Cerebellar nuclear complex (tissue), 1 donor: ENCODE measurements around the gene IFITM10.
"Not testable (repeated sequence)": the region's sequence is repeated elsewhere in the genome, so short reads cannot be mapped to it uniquely, and the experiment has no call there.

Experiments
- DNase-seq, 2 experiments: peaks; one replicate each; lab custom pipeline; 2025; lab: John Stamatoyannopoulos, UW

Gene IFITM10

DNA sequence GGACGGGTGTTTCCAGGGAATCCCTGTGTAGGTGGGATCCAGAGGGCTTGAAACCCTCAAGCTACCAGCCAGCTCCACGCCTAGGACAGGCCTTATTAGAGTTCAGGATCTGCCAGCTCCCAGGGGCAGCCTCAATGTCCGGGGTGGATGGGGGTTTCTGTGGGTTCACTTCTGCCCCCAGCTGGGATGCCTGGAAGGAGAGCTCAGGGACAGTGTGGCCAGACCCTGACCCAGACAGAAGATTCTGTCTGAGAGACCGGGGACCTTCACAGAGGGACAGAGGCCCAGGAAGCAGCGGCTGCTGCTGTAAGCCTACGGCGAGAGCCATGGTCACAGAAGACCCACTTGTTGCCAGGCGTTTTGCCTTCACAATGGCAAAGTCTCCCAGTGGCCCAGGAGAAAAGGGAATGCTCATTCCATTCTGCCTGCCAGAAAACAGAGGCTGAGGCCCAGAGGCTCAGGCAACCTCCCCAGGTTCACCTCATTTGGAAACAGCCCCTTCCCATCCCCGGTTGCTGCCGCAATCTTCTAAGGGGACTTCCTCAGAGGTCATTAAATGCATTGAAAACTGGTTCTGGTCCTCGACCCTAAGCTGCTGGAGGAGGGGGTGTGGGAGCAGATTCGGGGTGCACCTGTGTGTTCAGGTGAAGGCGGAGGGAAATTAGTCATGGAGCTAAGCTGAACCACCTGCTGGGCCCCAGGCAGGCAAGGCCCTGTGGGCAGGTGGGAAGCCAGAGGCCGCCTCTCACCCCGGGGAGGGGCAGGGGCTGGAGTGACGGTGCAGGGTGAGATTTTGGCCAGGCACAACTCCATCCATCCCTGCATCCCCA lies 58.3 kb downstream of the IFITM10 start:
- DNase-seq: no peak

DNA sequence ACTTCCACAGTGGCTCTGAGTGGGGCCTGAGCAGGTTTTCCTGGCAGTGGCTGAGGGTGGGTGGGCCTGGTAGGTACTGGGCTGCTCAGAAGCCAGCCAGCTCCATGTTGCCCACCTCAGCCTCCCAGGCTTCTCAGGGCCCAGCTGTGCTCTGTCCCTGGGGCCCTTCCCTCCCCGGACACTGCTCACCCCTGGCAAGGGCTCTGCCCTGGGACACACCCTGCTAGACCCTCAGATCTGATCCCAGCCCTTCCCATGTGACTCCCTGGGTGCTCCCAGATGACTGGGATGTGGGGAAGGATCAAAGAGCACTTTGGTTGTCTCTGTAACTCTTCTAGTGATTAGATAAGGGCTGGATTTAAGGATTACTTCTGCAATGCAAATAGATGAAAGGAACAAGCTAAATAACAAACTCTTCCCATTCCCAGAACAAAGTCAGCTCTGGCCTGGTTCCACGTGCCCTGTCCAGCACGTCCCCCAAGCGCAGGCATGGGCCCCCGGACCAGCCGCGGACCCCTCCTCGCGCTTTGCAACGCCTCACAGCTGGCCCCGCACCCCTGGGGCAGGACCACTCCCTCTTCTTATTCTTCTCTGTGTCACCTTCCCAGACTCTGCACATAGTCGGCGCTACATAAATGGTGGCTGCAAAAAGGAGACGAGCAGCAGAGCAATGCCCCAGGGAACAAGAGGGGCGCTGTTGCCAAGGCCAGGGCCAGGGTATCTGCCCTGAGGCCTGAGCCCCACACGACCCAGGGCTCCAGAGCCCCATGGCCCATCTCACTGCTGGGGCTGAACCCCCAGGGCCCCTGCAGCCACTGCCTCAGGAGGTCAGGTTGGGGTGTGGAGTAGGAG lies 59.1 kb downstream of the IFITM10 start:
- DNase-seq: no peak

- no peak for DNase-seq
These were observed 60.0 kb downstream of the IFITM10 start for GRCh38 chr11:1690167-1691025.

DNA sequence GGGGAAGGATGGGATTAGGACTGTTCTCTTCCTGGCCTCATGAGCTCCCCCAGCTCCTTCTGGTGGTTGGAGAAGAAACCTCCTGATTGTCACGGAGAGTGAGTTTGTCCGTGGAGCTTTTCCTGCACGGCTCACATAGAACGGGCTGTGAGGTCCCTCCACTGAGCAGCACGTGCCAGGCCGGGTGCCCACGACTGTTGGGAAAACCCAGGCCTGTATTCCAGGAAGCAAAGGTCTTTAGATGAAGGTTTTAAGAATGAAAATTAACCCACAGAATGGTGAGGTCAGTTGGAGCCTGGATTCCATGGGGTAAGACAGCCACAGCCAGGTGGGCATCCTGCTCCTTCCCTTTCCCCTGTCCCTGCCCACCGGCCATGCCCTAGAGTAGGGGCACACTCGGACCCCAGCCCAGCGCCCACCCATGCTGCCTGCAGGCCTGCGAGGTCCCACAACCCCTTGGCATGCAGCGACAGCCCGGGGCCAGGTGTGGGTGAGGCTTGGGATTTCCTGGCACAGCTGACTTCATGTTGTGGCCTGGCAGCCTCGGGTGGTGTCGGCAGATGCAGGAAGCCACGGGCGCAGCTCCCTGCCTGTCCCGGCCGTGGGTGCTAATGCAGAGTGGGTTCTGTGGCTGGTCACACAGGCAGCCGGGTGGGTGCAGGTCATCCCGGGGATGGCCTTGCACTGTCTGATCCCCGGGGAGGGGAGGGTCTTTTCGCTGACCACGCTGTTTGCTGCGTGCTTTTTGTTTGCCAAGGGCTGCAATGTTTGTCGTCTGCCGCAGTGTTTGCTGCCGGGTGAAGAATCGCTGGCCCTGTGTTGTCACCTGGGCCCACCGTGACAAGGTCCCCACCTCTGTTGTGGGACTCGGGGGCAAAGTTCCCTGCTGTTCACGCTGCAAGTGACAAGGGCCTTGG lies 60.9 kb downstream of the IFITM10 start:
- not testable (repeated sequence) for DNase-seq

GRCh38 chr11:1688336-1688947 lies 62.0 kb downstream of the IFITM10 start:
- DNase-seq: not testable (repeated sequence)

GRCh38 chr11:1686220-1686619 lies 64.2 kb downstream of the IFITM10 start:
- not testable (repeated sequence) for DNase-seq

DNA sequence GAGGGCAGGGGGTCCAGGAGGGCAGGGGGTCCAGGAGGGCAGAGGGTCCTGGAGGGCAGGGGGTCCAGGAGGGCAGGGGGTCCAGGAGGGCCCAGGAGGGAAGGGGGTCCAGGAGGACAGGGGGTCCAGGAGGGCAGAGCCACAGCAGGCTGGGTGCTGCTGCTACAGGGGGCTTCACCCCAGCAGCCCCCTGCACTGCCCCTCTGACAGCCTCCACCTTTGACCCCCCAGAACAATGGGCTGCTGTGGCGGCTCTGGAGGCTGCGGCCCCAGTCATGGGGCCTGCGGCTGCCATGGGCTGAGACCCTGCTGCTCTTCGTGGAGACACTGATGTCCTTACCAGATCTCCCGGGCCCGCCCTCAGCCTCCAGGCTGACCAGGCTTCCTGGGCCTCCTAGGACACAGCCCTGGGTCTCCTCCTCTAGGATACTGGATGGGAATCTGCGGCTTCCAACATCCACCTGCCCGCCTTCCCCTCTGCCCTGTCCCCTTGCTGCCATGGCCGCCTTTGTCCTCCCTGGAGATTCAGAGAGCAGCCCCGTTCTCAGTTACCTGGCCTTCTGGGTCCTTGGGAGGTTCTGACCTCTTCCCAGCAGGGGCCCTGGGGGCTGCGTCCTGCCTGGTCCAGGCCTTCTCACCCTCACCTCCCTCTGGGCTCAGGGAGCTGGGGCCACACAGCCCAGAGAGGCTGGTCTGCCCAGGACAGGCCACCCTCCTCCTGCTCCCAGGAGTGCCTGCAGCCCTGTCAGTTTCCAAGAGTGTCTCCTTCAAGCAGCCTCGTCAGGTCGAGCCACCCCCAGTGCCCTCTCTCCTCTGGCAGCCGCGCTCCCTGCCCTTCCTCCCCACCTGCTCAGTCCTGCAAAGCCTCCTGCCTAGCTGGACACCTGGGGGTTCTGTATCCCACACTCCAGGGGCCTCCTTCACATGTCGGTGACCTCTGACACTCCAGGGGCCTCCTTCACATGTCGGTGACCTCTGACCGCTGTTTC lies 65.2 kb downstream of the IFITM10 start:
- DNase-seq: not testable (repeated sequence)

DNA sequence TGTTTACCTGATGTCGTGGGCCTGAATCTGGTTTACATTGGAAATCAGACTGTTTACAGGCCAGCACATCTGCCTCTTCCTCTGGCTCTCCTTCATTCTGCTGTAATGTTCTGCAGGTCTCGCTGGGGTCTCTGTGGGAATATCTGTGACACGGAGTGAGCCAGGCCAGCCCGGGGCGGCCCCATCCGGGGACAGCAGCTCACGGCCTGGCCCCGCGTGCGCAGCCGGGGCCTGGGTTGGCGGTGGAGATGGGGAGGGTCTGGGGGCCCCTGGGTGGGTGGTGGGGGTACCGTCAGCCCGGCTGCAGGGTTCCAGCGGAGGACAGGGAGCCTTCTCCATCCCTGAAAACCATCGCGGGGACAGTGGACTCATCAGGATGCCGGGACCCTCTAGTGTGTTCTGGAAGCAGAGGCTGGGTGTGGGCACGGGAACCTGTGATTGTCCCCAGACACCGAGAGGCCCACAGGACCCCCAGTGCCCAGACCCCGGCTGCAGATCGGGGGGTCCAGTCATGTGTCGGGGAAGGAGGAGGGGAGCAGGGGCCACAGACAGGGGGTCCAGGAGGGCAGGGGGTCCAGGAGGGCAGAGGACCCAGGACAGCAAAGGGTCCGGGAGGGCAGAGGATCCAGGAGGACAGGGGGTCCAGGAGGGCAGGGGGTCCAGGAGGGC lies 66.4 kb downstream of the IFITM10 start:
- not testable (repeated sequence) for DNase-seq

- not testable (repeated sequence) for DNase-seq
These were observed 67.2 kb downstream of the IFITM10 start for GRCh38 chr11:1683216-1683615.
